DMS153 treated with DMSO at 0.1 percent for 48 hours (cell line): ENCODE results near the gene NACA2.
A peak's percentile ranks its signal among the peaks of the same experiment; 100 is the strongest.
"Not testable (repeated sequence)": the region's sequence is repeated elsewhere in the genome, so short reads cannot be mapped to it uniquely, and the experiment has no call there.

Experiments
- DNase-seq: peaks from one replicate; lab custom pipeline; 2025; ENCODE audit not compliant: unreplicated experiment; lab: John Stamatoyannopoulos, UW

Gene NACA2

DNA sequence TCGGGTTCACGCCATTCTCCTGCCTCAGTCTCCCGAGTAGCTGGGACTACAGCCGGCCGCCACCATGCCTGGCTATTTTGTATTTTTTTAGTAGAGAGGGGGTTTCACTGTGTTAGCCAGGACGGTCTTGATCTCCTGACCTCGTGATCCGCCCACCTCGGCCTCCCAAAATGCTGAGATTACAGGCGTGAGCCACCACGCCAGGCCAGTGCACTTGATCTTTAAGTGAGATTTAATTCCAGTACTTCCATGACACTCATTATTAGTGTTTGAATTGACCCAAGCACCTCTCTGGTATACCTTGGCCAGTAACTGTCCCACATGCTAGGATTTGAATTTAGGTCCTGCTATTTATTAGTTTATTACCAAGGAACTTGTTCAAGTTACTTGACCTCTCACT lies 38.5 kb downstream of the NACA2 start:
- DNase-seq: not testable (repeated sequence)

DNA sequence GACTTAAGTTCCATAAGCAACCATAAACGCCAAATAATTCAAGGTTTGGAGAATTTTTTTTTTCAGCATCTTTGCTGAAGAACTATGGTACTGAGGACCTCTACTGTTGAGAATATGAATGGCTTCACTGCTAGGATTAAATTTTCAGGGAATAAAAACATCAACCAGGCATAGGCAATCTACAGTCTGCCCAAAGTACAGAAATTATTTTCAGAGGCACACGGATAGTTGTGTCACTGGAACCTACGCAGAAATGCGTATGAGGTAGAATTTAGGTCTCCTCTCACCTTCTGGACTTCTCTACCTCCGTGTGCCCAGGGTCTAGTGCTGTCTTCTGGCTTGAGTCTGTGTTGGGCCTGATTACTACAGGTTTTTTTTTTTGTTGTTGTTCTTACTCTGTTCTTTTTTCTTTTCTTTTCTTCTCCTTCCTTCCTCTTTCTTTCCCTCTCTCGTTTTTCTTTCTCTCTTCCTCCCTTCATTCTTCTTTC lies 39.7 kb downstream of the NACA2 start:
- DNase-seq: peak; percentile 10

- no peak for DNase-seq
These were observed 43.9 kb downstream of the NACA2 start for GRCh38 chr17:61547113-61547512.

- no peak for DNase-seq
These were observed 45.6 kb downstream of the NACA2 start for GRCh38 chr17:61545335-61545938.

GRCh38 chr17:61543786-61544415 lies 47.1 kb downstream of the NACA2 start:
- no peak for DNase-seq

- no peak for DNase-seq
These were observed 49.0 kb downstream of the NACA2 start for GRCh38 chr17:61542027-61542426.

- DNase-seq: no peak
These were observed 50.1 kb downstream of the NACA2 start for GRCh38 chr17:61540874-61541273.
